GM19023 (cell line): Measurements from ENCODE around the gene RASGRP2.
A peak's percentile ranks its signal among the peaks of the same experiment; 100 is the strongest.

Experiments used
- ATAC-seq: cut with Tn5 transposase; IDR thresholded peaks from one replicate; pipeline ENCODE4 v1.9.1; 2021; ENCODE audit warnings: mild to moderate bottlenecking, moderate library complexity; ENCODE audit not compliant: unreplicated experiment

The RASGRP2 gene

GRCh38 chr11:64743591-64744543, at the start of gene RASGRP2:
TSS of gene RASGRP2 (minus strand) at chr11:64744142. CDS start at chr11:64742866, 1,276 bp downstream.
- ATAC-seq, result no peak

GRCh38 chr11:64792482-64792881, 48.5 kb upstream of the RASGRP2 start:
- ATAC-seq, result no peak

DNA sequence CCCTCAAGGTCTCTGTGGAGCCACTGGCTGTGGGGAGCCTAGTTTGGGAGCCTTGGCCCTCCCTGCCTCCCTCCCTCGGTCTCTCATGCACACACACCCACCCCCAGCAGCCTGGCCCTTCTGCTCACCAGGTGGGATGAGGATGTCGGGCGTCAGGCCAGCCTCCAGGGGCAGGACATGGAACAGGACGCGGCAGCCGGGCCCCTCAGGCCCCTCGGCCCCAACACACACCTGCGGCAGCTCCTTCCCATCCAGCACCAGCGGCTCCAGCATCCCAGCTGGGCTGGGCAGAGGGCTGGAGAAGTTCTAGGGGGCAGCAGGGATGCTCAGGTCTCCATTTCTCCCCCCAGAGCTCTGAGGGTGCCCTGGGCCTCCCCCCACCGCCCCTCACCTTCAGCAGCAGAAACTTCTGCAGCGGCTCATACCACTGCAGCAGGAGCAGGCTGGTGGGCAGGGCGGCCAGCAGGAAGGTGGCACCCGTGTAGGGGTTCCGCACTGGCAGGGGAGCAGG, 47.9 kb upstream of the RASGRP2 start:
- ATAC-seq, result no peak

DNA sequence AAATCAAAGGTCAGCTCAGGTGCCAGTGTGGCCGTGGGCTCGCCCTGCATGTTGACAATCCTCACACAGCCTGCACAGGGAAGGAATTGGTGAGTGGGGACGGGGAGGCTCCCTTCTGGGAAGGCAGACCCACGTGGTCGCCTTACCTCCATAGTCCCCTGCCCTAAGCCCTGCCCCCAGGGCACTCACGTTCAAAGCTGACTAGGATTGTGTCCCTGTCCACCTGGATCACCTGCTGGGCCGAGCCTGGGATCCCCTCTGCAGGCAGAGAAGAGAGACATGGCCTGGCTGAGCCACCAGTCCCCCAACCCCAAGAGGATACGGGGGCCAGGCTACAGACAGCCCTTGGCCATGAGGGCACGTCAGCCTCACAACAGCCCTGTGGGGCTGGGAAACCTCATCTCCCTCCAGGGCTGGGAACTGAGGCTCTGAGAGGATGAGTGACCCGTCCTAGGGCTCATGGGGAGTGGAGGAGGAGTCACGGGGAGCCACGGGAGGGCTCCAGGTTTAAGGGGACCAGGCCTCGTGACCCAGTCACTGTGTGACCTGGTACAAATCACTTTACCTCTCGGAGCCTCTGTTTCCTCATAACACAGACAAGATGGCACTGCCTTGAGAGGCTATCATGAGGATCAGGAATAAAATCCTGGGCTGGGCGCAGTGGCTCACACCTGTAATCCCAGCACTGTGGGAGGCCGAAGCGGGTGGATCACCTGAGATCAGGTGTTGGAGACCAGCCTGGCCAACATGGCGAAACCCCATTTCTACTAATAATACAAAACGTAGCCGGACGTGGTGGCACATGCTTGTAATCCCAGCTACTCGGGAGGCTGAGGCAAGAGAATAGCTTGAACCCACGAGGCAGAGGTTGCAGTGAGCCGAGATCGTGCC, 46.5 kb upstream of the RASGRP2 start:
- ATAC-seq, result no peak

DNA sequence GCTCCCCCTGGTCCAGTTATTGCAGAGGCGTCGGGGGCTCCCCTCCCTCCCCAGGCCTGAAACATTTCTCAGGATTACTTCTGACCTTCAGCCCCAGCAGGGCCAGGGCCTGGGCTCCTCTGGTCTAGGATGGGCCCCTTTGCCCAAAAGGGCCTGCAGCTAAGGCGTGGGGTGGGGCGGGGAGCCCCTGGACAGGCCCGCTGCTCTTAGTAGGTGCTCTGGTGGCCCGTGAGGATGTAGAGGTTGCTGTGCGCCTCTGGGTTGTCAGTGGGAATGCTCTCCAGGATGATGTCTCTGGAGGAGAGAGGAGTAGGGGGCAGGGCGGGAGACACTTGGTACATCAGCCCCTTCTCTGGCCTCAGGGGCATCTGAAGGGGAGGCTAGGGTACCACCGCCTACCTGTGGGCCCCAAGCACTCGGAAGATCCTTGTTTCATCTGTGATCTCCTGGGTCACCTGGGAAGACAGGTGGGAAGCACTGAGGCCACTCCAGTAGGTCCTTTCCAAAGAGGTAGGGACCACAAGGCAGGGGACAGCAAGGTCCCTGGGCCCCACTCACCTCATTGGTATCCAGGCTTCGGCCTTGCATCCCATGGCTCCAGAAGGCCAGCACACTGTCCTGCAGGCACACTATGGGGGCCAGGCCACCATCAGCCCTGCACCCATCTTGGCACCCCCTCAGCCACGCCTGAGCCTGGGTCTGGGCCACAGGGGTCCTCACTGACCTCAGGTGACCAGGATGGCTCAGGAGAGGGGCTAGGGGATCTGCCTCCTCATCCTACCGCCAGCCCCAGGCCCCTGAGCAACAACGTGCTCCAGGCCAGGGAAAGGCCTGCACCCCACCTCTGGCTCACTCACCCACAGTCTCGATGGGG, 45.6 kb upstream of the RASGRP2 start:
- ATAC-seq, result no peak

GRCh38 chr11:64788321-64789215, 44.6 kb upstream of the RASGRP2 start:
- no peak for ATAC-seq

GRCh38 chr11:64787526-64788320, 43.8 kb upstream of the RASGRP2 start:
- ATAC-seq, result no peak

- no peak for ATAC-seq
Measured at GRCh38 chr11:64786308-64786707, 42.4 kb upstream of the RASGRP2 start.

GRCh38 chr11:64784813-64785581, 41.1 kb upstream of the RASGRP2 start:
- no peak for ATAC-seq

DNA sequence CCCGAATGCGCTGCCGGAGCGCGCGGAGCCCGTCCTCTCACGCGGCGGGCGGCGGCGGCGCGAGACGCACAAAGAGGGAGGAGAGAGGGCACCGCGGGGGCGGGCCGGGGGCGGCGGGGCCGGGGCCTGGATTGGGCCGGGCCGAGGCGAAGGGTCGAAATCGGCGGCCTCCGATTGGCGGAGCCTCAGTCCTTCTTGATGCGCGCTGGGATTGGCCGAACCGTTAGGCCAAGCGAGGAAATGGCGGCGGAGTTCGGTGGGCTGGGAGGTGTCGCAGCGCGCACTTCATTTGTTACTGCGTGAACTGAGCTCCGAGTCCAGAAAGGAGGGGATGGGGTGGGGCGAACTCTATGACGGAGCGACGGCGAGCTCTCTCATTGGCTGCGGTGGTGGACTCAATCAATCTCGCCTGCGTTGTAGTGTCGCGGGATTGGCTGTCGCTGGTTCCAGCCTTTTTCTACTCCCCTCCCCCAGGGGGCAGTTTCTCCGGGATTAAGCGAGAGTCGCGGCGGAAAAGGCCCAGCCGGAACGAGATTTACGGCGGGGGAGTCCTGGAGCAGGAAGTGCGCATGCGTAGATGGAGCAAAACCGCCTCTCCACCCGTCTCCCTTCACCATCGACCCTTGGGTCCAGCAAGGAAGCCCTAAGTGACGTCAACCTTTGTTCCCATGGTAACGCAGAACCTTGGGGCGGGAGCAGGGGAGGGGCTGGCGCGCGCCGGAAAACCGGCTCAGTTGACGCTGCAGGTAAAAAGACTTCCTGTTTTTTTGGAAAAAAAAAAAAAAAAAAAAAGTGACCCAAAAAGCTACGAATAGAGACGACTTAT, 34.7 kb upstream of the RASGRP2 start, which contains the start of gene SF1:
Gene SF1, minus strand, starts transcription at position 70 of the 826 bp plus-strand sequence. CDS start 150 bp downstream, outside the sequence.
- peak; percentile 79 for ATAC-seq

GRCh38 chr11:64778223-64778472, 34.2 kb upstream of the RASGRP2 start:
- peak; percentile 15 for ATAC-seq

DNA sequence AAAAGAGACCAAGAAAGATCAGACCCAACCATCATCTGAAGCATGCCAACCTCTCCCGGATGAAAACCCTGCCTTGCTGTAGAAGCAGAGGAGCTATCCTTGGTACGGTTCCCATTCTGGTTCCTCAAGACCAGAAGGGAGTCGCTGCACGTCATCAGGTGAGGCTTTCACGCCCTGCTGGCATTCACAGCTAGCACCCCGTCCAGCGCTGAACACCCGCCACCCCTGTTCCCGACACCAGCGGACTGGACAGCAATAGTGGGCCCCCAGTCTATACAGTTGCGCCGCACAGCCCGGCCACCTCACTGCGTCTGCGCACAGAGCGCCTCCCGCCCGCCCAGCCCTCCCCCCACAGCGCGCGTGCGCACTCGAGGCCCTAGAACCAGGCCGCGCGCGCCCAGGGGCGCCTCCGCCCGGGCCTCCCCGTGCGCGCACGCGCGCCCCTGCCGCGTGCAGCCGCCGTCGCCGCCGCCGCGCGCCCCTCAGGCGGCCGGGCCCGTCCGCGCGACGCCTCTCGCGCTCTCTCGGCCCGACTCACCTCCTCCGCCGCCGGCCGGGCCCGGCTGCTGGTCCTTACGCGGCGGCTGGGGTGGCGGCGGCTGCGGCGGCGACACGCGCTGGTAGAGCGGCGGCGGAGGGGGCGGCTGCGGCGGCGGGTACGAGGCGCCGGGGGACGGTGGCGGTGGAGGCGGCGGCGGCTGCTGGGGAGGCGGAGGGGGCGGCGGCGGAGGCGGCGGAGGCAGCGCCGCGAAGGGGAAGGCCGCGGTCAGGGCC, 33.7 kb upstream of the RASGRP2 start:
- peak; percentile 16 for ATAC-seq

DNA sequence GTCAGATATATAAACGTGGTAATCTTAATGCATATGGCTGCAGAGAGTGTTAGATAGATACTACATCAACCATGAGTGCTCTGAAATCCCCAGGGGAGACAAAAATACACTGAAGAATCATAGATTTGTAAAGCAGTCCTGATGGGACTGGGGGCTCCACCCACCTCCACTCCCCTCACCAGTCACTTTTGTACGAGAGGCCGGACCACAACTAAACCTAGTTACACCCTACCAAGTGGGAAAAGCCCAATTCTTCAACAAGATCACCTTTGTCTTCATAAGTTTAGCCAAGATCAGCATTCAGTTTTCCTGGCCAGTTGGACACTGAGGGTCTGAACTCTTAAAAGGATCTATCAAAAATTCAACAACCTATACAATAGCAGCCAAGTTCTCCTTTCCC, 32.9 kb upstream of the RASGRP2 start:
- ATAC-seq, result no peak

DNA sequence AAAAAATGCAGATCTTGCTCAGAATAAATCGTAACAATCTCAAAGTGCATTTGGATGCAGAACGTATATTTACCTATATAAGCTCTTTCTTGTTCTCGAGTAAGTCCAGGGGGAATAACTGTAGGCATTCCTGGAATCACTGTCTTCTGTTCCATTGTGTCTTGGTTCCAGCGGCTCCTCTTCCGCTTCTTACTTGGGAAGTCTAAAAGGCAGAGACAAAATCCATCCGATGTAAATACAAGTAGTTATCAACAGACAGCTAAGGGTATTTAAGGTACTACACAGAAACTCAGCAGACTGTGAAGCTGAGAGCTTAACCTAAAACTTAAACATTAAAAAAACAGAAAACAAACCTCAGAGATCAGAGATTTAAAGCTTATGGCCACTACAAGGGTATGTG, 32.5 kb upstream of the RASGRP2 start:
- no peak for ATAC-seq

- ATAC-seq, result no peak
Measured at GRCh38 chr11:64774144-64774543, 30.2 kb upstream of the RASGRP2 start.

DNA sequence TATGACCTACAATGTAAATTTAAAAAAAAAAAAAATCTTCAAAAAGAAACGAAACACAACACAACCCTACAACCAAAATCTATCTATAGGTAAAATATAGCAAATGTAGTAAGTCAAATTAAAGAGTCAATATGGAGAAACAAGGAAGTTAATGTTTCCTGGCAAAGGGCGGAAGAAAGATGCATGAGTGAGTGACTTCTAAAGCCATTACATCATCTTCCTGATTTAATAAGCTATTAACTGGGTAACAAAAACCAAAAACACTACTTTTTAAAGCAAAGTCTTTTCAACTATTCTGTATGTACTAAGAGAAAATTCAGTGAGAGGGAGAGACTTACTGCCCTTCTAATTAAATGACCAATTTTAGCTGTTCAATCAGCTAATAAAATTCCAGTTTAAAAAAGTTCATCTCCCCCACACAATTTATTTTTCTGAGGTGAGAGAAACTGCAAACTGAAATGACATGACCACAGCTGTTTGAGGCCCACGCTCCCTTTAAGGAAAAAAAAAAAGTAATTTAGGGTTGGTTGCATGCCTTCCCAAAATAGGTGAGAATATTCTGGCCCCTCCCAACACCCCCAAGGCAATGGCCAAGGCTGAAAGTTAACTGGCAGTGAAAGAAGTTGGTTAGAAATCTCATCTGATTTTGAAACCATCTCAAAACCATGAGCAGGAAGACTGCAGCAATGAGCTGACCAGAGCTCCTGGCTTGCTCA, 28.5 kb upstream of the RASGRP2 start:
- ATAC-seq, result no peak
